Fibroblast of the conjunctiva (primary cell): Measurements from ENCODE around the gene ZNF311.

Source experiments
- DNase-seq: peaks from one replicate; pipeline ENCODE4 v3.0.0-alpha.2; 2010; ENCODE audit warnings: low read depth

The ZNF311 gene

DNA sequence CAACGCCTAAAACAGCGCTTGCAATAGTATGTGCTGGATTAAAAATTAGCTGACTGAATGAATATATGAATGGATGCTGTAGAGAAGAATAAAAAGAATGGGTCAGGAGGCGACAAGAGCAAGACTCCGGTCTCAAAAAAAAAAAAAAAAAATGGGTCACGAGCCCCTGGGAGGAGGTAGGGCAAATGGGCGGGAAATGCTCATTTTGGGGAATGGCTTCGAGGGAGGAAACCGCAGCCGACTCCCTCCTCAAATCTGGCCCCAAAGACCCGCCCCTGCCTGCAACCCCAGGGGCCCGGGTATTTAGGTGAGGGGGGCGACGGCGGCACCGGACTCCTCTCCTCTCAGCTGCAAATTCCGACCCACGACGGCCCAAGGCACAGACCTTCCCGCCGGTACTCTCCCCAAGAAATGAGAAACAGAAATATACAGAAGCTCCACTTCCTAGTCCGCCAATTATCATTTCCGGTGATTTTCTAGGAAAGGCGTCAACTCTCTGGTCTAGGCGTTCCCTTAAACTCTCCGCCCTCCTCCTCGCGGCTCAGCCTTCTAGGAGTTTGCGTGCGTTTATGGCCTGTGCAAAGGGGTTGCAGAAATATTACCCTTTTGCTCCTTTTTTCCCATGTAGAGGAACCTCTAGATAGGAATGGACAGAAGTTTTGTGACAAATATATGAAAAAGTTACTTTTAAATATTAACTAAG is at the start of gene ZNF311:
Gene ZNF311, minus strand, starts transcription at position 133 of the 703 bp plus-strand sequence. CDS start 1,361 bp downstream, outside the sequence.
- no peak for DNase-seq

DNA sequence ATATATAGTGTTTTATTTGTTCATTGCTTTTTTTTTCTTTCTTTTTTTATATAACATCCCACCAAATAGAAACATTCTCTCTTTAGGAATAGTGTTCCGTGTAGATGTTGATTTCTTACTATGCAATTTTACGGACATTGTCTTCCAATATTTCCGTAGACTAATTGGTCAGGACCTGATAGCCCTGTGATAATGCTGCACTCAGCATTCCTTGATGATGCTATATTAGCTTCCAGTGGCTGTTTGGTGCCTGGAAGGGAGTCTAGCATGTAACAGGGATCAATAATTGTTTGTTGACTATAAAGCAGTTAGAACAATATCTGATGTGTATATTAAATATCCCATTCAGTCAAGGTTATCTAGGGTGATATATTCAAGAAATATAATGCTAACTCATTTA is 46.6 kb upstream of the ZNF311 start:
- DNase-seq = no peak

DNA sequence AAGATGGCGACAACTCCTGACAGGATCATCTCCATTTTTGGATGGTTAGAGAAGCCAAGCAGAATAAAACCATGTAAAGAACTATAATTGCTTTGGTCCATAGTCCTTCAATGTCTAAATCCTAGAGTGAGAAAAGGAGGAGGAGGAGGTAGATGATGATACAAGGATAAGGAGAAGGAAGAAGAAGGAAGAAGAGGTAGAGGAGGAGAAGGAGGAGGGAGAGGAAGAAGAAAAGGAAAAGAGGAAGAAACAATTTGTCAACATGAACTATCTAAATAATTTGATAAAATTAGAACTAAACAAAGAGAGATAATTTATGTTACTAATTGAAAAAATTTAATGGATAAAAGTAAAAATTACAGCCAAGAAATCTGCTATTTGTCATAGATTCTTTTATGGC is 40.0 kb upstream of the ZNF311 start, which contains the start of gene OR2W1:
Gene OR2W1, minus strand, starts transcription at position 101 of the 400 bp plus-strand sequence. Its CDS starts 0 bp downstream, at position 101.
- DNase-seq = no peak

DNA sequence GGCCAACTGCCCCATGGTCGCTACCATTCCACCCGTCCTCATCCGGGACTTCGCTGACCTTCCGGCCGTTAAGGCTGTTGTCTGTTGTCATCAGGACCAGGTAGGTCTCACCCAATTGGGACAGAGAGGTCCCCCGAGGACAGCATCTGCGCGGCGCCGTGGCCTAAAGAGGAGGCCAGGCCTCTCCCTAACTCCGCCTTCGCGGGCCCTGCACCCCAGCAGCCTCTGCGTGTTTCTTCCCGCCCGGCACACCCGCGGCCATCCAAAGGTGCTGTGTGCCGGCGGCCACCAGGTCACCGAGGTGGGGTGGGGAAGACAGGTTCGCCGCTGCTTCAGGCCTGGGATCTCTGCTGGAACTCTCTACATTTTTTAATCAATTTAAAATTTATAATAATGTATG is 30.8 kb upstream of the ZNF311 start:
- DNase-seq = no peak

DNA sequence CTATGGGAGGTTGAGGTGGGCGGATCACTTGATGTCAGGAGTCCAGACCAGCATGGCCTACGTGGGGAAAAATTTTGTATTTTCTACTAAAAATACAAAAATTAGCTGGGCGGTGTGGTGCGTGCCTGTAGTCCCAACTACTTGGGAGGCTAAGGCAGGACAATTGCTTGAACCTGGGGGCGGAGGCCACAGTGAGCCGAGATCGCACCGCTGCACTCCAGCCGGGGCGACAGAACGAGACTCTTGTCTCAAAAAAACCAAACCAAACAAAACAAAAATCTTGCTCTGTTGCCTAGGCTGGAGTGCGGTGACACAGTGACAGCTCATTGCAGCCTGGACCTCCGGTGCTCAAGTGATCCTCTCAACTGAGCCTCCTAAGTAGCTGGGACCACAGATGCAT is 23.7 kb upstream of the ZNF311 start:
- no peak for DNase-seq

DNA sequence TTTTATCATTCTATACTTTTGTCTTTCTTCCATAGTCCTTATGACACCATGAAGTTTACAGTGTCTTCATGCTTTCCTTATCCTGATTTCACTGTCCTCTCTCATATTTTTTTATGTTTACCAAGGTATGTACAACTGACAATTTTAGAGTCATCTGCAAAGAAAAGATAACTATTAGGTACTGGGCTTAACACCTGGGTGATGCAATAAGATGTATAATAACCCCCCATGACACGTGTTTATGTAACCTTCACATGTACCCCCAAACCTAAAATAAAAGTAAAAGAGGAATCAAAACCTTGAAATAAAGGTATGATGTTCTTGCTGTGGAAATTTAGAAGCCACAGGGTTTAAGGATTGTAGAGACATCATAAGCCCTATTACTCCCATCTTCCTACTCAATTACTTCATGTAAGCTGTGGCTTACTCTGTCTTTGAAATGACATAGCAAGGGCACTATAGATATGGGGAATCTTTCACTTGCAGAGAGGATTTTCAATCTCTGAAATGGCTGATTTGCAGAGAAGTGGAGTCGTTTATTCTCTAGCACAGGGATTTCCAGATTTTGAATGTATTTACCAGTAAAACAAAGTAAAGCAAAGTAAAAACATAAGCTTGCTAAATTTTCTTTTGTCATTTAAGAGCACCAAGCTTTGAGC is 20.9 kb upstream of the ZNF311 start:
- DNase-seq = no peak

DNA sequence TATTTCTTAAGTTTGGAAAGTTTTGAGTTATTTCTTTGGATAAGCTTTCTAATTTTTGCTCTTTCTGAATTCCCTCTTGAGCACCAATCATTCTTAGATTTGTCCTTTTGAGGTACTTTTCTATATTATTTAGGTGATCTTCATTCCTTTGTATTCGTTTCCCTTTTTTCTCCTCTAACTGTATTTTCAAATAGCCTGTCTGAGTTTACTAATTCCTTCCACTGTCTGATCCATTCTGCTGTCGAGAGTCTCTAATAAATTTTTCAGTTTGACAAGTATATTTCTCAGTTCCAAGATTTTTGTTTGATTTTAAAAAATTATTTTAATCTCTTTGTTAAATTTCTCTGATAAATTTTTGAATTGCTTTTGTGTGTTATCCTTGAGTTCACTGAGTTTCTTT is 16.3 kb upstream of the ZNF311 start:
- DNase-seq = no peak

DNA sequence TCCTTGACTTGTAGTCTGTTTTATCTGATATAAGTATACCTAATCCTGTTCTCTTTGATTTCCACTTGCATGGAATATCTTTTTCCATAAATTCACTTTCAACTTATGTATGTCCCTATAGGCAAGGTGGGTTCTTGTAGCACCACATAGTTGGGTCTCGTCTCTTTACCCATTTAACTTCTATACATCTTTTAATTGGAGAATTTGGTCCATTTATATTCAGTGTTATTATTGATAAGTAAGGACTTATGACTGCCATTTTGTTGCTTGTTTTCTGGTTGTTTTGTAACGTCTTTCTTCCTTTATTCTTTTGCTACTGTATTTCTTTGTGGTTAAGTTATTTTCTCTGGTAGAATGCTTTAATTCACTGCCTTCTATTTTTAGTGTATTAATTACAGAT is 14.5 kb upstream of the ZNF311 start:
- DNase-seq = no peak

DNA sequence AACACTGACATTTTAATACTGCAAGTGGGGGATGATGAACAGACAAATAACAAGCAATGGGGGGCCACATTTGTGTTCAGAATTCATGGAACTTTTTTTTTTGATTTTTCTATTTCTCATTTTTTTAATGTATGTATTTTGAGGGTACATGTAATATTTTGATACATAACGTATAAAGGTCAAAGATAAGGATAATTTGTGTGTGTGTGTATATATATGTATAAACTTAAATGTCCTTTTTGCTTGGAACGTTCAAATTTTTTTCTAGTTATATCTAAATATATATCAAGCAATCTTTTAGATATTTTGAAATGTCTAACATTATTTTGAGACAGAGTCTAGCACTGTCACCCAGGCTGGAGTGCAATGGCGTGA is 12.3 kb upstream of the ZNF311 start:
- no peak for DNase-seq

DNA sequence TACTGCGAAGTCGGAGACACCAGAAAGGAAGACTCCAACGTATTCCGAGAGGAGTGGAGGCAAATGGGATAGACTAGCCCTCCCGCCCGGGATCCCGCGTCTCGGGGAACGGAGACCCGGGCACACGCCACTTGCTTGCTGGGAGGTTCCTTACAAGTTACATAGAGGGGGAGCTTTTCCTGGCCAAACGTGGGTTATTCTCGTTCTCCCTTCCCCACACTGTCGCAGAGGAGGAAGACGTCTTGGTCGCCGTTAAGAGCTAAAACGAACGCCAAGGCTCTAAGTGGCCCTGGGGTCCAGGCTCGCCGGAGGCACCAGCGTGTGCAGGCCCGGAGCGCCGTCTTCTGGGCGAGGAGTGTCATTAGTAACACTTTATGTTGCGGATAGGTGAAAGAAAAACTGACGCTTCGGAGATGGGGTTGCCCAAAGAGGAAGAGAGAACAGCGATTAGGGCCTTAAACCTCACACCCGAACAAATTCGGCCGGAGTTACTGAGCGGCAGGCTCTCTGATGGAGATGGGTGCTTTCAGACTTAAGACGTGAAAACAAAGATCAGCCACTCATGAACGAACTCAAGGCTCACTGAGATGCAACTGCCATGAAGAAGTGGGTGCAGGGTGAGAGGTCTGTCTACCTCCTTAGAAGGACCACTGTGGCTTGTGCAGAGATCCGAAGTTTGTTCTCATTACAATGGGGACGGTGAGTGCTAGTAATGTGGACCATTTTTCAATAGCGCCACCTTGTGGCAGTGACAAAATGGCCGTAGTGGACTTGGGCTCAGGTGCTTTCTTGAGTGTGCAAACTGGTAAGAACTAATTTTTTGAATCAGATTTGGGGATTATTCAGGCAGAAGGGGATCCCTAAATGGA is 11.7 kb upstream of the ZNF311 start:
- peak; percentile 67 for DNase-seq

DNA sequence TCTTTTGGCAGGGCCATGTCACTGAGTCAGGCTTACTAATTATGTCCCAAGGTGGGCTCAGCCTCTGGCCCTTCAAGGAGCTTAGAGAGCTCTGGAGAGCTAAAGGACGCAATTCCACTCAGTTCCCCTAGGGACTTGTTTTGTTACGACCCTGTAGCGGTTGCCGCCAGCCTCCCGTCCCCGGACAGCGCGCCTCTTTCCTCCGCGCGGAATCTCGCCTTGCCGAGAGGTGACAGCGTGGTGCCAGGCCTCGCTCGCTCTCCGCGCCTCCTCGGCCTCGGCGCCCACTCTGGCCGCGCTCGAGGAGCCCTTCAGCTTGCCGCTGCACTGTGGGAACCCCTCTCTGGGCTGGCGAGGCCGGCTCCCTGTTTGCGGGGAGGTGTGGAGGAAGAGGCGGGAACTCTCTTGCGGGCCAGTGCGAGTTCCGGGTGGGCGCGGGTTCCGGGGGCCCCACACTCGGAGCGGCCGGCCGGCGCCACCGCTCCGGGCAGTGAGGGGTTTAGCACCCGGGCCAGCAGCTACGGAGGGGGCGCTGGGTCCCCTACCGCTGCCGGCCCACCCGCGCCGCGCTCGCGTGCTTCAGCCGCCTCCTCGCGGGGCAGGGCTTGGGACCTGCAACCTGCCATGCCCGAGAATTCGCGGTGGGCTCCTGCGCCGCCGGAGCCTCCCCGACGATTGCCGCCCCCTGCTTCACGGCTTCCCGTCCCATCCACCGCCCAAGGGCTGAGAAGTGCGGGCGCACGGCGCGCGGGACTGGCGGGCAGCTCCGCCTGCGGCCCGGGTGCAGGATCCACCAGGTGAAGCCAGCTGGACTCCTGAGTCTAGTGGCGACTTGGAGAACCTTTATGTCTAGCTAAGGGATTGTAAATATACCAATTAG is 9.9 kb upstream of the ZNF311 start:
- DNase-seq = no peak

DNA sequence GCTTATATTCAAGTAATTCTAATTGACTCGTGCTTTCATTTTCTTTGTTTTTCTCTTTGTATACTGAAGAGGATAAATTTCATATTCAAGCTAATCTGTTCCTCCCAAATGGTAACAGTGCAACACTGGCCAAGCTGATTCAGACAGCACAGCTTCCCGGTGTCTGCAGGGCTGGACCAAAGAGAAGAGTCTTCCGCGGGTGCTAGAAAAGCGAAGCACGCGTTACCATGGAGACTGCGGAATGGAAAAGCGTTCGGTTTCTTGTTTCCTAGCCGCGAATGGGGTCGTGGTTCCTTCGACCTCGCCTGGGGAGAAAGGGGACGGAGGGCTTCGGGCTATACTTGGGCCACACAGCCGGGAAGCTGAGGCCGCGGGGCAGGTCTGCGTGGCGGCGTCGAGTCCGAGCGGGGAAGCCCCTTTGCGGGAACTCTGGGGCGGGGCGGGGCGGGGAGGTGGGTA is 6.2 kb upstream of the ZNF311 start:
- peak; percentile 42 for DNase-seq

DNA sequence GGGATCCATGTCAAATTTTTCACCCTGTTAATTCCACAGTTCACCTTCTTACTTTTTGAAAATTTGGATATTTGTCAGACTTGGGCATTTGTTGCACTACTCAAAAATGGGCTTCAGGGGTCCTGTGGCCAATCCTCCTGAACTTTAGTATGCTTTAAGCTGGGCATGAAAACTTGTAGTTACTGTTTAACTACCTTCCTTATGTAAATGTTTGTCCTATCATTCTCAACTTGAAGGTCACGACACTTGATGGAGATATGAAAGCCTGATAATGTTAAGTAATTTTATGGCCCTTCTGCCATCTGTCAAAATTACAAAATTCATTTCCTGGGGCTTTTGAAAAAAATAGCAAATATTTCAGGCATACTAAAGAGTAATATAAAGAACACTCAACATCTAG is 4.2 kb upstream of the ZNF311 start:
- DNase-seq = no peak

DNA sequence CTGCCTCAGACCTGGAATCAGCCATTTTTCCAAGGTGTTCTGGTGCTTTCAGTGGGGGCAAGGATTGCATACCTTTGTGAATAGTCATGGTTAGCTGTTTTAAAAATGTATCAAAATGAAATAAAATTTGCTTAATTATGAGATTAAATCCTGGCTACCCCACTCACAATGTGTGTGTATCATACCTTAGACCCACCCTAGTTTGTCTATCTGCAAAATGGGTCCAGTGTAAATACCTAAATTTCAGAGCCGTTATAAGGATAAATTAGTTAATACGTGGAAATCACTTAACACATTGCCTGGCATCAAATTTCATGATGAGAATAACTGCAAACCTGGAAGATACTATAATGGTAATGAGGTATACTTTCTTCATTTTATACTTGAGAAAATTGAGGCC is 3.0 kb upstream of the ZNF311 start:
- no peak for DNase-seq

DNA sequence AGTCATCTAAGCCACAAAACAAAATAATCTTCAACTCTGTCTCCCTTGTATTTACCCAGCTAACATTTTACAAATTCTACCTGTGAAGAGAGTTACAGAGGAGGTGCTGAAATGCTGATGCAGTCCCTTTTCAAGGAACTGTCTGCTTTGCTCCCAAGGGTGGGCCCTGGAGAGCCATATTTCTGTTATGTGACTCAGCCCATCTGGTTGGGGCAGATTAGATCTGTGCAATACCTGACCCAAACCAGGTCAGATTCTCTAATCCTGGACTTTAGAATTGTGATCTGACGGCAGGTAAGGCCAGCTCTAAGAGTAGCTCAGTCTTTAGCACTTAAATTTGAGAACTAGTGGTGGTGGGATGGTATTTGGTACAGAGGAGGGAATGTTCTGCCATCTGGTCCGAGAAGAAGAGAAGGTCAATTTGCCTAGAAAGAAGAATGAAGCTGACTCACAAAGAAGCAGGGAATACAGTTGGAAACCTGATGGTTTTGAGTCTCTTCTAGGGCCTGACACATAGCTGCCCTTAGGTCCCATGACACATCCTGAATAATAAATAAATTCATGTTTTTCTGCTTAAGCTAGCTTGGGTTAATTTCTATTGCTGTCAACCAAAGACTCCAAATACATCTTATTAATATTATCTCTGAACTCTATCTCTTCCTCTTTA is 8.1 kb downstream of the ZNF311 start:
- DNase-seq = no peak

DNA sequence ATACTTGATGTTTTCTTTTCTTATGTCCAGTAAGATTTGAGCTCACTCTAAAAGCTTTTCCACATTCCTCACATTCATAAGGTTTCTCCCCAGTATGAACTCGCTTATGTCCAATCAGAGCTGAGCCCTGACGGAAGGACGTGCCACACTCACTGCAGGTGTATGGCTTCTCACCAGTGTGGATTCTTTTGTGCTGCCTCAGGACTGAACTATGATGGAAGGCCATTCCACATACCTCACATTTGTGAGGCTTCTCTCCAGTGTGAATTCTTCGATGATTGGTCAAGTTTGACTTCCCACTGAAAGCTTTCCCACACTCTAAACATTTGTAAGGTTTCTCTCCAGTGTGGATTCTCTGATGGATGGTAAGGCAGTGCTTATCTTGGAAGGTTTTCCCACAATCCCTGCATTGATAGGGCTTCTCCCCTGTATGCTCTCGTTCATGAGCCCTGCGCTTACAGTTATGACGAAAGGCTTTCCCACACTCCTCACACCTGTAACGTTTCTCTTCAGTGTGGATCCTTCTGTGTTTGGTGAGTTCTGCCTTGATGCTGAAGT is 9.9 kb downstream of the ZNF311 start:
- no peak for DNase-seq

DNA sequence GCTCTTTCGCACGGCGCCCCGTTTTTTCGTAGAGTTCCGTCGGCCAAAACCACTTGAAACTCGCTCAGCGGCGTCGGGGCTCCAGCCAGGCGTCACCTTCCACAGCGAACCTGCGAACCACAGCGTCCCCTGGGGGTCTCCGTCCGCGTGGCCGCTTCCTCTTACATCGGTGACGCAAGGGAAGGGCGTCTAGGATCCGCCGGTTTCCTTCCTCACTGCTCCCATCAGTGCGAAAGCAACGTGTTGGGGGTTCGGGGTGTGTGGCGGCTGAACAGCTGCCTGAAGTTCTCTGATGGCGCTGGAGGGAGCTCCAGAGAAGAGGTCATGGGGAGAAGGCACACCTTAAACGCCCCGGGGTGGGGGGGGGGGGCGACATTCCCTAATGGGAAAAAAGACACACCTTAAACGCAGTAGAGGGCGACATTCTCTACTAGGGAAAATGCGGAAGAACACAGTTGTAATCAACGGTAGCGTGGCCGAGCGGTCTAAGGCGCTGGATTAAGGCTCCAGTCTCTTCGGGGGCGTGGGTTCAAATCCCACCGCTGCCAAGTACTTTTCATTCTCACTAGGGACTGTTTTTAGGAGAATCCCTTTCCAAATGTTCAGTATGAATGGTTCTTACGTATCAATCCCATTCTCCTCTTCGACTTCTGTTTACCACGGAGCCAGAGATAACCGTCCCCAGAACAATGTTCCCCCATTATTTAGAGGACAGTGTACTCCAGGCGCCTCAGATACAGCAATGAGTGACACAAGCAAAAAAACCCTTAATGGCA is 16.4 kb downstream of the ZNF311 start:
- DNase-seq = peak; percentile 65

DNA sequence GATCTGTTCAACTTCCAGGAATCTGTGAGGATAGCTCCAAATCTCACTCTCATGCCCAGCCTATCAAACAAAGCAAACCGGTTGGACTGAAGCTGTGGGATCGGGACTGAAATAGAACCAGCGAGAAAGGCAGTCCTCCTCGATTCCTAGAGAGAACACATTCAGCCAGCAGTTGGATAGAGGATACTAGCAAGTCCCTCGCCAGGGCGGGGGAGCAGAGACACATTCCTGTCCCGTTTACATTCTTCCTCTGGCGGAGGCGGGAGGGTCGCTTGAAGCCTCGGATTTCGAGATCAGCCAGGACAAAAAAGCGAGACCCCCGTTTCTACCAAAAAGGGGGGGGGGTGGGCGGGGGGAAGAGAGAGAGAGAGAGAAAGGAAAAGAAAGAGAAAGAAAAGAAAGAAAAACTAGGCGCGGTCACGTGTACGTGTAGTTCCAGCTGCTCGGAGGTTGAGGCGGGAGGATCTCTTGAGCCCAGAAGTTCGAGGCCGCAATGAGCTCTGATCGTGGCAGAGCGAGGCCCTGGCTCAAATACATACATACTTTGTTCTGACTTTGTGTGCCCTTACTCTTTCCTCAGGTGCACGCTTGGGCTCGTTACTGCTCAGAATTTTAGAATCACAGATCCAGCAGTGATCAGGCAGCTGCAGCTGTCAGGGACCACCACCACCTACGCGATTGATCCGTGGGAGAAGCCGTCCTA is 19.5 kb downstream of the ZNF311 start:
- peak; percentile 97 for DNase-seq

DNA sequence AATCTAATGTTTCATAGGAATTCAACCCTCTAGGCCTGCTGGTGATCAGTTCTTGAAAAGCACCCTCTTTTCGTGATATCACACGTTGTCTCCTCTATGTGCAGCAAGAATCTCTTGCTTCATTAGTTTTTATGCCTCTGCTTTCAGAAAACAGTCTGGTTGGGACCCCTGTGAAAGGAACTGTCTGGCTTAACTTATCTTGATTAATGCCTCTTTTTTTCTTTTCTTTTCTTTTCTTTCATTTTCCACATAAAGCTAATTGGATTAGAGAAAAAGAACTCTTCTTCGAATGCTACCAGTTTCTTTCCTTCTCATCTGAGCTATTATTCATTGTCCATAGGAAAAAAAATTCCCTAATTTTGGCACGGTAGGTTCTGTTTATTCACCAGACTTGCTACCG is 21.3 kb downstream of the ZNF311 start:
- no peak for DNase-seq
